Forelimb muscle (tissue), 1 donor: ENCODE results near the gene NFATC1. TPM values are rescaled to one million over a fixed set of nuclear protein-coding genes. Genes with fewer than 3 reads are reported as not detected.

Source experiments
- DNase-seq: peaks from one replicate; pipeline ENCODE4 v3.0.0-alpha.2; 2013; ENCODE audit warnings: low read depth
- polyA plus RNA-seq: library from polyadenylated mRNA; unstranded; fragments of 120-200 nt; gene quantifications from one replicate; pipeline ENCODE4 v1.2.1, GENCODE V29; 2013; ENCODE audit not compliant: insufficient read length

NFATC1 gene
- polyA plus RNA-seq, 1 donor: 10.2 TPM

DNA sequence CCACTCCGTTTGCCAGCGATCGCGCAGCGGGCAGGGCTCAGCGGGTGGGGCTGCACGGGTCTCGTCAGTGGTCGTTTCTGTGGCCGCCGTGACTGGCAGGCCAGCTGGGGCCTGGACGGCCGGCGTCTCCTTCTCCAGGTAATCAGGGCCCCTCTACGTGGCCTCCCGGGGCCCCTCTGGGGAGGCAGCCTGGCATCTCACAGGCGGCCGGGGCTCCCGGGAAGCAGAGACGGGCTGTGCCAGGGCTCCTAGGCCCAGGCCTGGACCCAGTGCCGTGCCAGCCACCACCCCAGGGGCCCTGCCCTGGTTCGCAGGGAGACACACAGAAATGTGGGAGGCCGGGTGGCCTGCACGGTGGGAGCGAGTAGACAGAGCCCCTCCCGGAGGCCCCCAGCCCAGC, 59.5 kb downstream of the NFATC1 start:
- DNase-seq: no peak

- no peak for DNase-seq
Observed at GRCh38 chr18:79456105-79456980, 60.6 kb downstream of the NFATC1 start.

- no peak for DNase-seq
Observed at GRCh38 chr18:79457239-79457638, 61.5 kb downstream of the NFATC1 start.

- DNase-seq: no peak
Observed at GRCh38 chr18:79457652-79458051, 61.9 kb downstream of the NFATC1 start.

DNA sequence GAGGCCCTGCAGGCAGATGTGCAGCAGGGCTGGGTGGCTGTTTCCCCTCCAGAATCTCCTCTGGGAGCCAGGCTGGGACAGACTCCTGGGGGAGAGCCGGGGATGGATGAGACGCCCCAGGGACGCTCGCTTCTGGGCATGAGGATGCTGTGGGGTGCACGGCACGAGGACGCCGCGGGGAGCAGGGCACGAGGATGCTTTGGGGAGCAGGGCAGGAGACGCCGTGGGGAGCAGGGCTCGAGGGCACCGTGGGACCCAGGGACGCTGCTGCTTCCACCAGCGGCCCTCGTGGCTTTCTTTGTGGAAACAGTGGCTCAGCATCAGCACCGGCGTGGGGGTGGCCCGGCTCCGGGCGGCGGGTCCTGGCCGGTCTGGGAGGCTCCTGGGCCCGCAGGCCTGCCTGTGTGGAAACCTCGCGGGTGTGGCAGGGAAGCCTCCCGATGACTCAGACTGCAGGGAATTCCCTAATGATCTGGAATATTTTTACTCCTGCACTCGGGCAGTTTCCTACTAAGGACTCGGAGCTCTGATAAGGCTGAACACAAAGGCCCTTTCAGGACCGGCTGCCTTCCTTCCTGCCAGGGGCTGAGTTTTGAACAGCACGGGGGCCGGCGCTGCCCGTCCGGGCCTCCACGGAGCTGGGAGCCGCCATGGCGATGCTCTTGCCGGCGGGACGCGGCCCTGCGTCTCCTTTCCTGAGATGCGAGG, 62.6 kb downstream of the NFATC1 start:
- DNase-seq: peak; percentile 25

DNA sequence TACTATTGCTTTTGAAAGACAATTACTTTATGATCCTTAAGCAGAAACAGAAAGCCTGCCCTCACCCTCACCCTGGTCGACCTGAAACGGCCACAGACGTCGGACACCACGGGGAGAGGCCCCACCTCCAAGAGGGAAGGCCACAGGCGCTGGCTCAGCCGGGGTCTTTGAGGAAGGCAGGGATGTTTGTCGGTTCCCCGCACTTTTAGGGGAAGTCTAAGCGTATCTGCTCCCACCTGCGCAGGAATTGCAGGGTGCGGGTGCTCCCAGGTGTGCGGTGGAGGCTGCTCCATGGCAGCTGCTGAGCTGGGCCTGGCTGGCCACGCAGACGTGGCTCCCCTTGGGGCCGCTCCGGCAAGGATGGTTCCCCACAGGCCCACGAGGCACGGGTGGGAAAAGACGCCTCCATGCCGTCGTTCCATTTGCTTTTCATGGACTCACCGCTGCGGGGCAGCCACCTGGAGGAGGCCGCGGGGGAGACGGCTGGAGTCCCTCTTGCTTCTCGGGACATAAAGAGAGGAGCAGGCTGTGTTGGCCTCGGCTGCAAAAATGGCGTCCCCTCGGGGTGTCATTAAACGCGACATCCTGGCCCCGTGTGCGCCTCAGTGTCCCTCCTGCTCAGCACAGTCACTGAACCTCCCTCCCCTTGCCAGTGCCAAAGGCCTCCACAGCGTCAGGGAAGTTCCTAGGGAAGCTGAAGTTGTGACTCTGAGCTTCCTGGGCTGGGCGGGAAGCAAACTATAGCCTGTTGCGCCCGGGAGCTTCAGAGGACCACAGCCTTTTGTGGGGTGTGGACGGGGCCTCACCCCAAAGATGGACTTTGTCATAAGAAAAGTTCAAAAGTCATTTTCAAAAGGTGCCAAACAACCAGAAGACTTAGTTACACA, 63.4 kb downstream of the NFATC1 start:
- DNase-seq: no peak

- no peak for DNase-seq
Observed at GRCh38 chr18:79459946-79460480, 64.3 kb downstream of the NFATC1 start.

GRCh38 chr18:79460481-79461300, 65.0 kb downstream of the NFATC1 start:
- DNase-seq: no peak

GRCh38 chr18:79461627-79462026, 65.9 kb downstream of the NFATC1 start:
- DNase-seq: no peak

DNA sequence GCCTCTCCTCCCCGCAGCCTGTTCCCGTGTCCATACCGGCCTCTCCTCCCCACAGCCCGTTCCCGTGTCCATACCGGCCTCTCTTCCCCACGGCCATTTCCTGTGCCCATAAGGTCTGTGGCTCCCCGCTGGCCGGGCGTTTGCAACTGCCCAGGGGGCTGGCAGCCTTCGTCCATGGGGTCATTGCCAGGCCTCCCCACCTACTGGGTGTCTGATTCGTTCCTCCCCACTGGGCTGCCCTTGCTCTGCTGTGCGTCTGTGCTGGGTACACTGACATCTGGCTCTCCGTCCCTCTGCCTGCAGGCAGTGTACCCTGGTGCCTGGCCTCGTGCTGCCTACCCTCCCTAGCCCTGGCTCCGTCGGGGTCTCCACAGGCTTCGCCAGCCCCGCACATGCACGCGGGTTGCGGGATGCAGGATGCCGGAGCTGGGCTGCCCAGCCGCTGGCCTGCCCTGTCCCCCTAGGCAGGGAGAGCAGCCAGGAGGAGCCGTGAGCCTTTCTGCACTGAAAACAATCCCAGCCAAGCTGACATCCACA, 67.8 kb downstream of the NFATC1 start:
- no peak for DNase-seq

DNA sequence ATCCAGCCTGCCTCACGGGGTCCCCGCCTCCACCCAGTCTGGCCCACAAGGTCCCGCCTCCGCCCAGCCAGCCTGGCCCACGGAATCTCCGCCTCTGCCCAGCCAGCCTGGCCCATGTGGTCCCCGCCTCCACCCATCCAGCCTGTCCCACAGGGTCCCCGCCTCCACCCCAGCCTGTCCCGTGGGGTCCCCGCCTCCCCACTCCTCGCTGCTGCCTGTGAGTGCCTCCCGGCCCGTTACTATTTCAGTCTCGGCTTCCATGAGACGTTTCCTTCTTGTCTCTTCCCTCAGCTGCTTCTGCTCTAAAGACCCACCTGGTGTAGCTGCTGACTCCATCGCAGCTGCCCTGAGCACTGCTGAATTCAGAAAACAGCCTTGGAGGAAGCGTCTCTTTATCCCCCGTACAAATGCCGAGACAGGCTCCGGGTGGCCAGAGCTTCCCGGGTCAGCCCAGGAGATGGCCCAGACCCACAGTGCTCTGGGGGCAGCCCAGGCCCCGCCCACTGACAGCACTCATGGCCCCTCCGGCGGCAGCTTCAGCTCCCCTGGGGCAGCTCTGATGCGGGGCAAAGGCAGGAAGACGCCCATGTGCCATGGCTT, 69.8 kb downstream of the NFATC1 start:
- DNase-seq: no peak

DNA sequence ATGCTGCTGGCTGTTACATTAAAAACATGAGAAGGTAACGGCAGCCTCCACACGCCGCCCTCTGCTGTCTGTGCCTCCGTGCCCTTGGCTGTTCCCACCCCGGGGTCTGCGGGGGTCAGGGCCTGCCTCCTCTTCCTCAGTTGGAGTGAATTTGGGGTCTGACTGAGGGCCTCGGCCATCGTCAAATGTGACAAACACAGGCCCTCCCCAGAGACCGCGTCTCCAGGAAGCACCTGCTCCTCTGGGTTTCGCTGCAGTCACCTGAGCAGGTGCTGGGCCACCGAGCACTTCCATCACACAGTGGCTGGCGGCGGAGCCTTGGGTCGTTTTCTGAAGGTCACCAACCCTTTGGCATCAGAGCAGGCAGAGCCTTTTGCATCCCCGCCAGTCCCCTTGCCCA, 70.9 kb downstream of the NFATC1 start:
- DNase-seq: no peak

DNA sequence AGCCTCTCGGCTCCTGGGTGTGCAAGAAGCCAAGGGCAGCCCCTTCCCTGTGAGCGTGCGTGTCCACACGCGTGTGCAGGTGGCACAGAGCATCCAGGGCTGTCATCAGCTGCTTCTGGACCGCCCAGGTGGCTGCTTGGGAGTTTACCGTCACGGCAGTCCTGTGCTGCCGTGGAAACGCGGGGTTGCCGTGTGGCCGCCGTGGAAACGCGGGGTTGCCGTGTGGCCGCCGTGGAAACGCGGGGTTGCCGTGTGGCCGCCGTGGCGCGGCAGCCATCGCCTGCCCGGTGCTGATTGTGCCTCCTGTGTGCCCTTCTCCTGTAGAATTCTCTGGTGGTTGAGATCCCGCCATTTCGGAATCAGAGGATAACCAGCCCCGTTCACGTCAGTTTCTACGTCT, 71.4 kb downstream of the NFATC1 start:
- no peak for DNase-seq

DNA sequence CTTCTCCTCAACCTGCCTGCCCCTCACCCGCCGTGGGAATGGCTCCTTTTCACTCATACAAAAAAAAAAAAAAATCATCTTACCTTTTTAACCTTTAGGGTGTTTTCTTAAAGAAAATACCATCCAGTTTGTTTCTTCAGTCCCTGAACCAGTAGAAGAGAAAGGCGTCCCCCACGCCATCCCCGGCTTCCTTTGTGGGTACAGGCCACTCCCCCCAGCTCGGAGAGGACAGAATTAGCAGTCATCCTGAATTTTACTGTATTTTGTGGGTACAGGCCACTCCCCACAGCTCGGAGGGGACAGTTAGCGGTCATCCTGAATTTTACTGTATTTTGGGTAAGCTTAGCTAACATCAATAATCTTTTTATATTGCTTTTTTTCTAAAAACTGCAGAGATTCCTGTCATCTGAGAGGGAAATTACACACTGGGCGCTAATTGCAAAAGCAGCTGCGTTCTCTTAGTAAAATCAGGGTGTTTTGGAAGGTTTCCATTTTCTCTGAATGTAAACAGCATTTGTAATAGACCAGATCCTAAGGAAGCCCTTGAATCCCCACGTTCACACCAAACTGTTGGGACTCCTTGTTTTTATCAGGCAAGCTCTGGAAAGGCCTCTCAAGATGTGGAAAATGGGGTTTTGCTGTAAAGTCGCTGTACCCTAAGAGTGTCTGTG, 72.5 kb downstream of the NFATC1 start:
- DNase-seq: no peak

- no peak for DNase-seq
Observed at GRCh38 chr18:79469309-79469708, 73.6 kb downstream of the NFATC1 start.

- no peak for DNase-seq
Observed at GRCh38 chr18:79469751-79470505, 74.2 kb downstream of the NFATC1 start.

DNA sequence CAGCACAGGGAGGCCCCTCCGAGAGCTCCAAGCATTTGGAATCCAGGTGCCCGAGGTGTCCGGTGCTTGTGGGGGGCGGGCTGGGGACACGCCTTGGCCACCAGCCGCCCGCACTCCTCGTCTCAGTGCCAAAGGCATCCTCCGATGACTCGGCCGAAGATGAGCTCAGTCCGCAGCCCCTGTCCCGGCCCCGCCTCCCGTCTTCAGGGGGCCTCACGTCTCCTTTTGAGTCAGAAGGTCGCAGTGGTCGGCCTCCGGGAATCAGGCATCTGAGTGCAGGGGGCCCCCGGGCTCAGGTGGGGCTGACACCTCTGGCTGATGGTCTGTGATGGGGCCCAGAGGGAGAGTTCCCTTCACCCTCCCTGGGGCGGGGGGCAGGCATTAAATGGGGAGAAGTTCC, 74.8 kb downstream of the NFATC1 start:
- no peak for DNase-seq

DNA sequence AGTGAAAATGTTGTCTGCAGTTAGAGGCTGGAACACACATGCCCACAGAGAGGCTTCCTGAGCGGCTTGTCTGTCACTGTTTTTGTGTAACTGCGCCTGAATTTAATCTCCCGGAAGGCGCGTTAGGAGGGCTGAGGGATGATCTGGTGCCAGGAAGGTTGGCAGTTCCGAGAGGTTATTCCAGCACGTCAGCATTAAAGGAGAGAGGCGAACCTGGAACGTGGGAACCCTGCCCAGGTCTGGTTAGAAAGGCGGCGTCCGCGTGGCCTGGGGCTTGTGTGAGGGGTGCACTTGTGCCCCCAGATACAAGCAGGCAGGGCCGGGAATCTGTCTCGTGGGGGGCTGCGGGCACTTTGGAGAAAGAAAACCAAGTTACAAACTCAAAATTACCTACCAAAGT, 75.3 kb downstream of the NFATC1 start:
- no peak for DNase-seq

DNA sequence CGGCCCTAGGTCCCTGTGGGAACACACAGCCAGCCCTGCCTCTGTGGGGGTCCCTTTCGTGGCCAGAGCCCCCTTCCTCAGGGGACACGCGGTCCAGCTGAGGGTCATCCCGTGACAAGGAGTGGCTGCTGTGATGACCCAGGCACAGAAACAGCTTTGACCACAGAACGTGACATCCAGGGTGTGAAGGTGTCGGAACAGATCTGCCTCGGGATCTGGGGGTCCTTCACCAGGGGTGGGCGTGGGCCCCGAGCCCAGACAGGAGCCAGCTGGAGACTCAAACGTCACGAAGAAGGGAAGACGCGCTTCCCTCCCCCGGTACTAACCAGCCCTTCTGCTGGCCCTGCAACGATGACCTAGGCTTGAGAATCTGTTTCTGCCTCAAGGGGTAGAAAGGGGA, 75.9 kb downstream of the NFATC1 start:
- no peak for DNase-seq
